Activated T-helper 2 cell treated with anti-CD3 and anti-CD28 coated beads, Interferon-gamma antibody, Interleukin-2, Interleukin-4, amounts not matched to agents 10 μg/mL and 5 μg/mL and 100 μg/mL, durations not matched to agents 14 hours and 24 hours and 36 hours (primary cell): ENCODE results near the gene PCDH9. TPM values are rescaled to one million over a fixed set of nuclear protein-coding genes. Genes with fewer than 3 reads are reported as not detected.

ENCODE experiments used
- DNase-seq: peaks from one replicate; pipeline ENCODE4 v3.0.0; 2021; ENCODE audit warnings: low spot score
- H3K27ac Mint-ChIP-seq: one replicate; pipeline ENCODE4 v1.8.0; 2021; ENCODE audit warnings: mixed read lengths
- H3K27me3 Mint-ChIP-seq: one replicate; pipeline ENCODE4 v1.8.0; 2021; ENCODE audit warnings: low read depth, mixed read lengths
- H3K36me3 Mint-ChIP-seq: one replicate; pipeline ENCODE4 v1.8.0; 2021; ENCODE audit warnings: low read depth, mixed read lengths
- H3K4me1 Mint-ChIP-seq: one replicate; pipeline ENCODE4 v1.8.0; 2021; ENCODE audit warnings: low read depth, mixed read lengths
- H3K4me3 Mint-ChIP-seq: one replicate; pipeline ENCODE4 v1.8.0; 2021; ENCODE audit warnings: low read depth, mild to moderate bottlenecking, moderate library complexity, mixed read lengths
- H3K9me3 Mint-ChIP-seq: one replicate; pipeline ENCODE4 v1.8.0; 2021; ENCODE audit warnings: mixed read lengths
- intact Hi-C: fragments of 100-400 bp; cut with micrococcal nuclease; formaldehyde crosslinking; loops from one replicate; pipeline ENCODE4 v1.15.1; 2023
- total RNA-seq: library from RNA; stranded (reverse); gene quantifications from 2 replicates; pipeline ENCODE4 v1.2.3, GENCODE V29; 2022

The PCDH9 gene
- total RNA-seq, 1 donor from 2014 or later = 0.18 TPM

GRCh38 chr13:66509175-66509574 lies 721.0 kb downstream of the PCDH9 start:
- no peak overlapping the region for H3K4me3 Mint-ChIP-seq
- H3K27me3 Mint-ChIP-seq = no peaks in the 10 kb centered on the region
- DNase-seq = no peak
- intact Hi-C loops = no loop called here
- no peaks in the 10 kb centered on the region for H3K36me3 Mint-ChIP-seq
- no peaks in the 10 kb centered on the region for H3K9me3 Mint-ChIP-seq
- H3K4me1 Mint-ChIP-seq = no peaks in the 10 kb centered on the region
- H3K27ac Mint-ChIP-seq = no peak overlapping the region

- no peak overlapping the region for H3K4me3 Mint-ChIP-seq
Observed at GRCh38 chr13:66508153-66508909, 721.8 kb downstream of the PCDH9 start.

GRCh38 chr13:66506979-66507378 lies 723.2 kb downstream of the PCDH9 start:
- Mint-ChIP-seq H3K27me3 (no peaks in the 10 kb centered on the region), H3K4me3 (no peak overlapping the region), H3K27ac (no peak overlapping the region), H3K9me3 (no peaks in the 10 kb centered on the region), H3K36me3 (no peaks in the 10 kb centered on the region), H3K4me1 (no peaks in the 10 kb centered on the region)
- DNase-seq = no peak
- intact Hi-C loops = no loop called here

More at GRCh38 chr13:66508153-66508909, 721.8 kb downstream of the PCDH9 start:
- Mint-ChIP-seq H3K27ac (no peak overlapping the region), H3K36me3 (no peaks in the 10 kb centered on the region), H3K9me3 (no peaks in the 10 kb centered on the region), H3K4me1 (no peaks in the 10 kb centered on the region), H3K27me3 (no peaks in the 10 kb centered on the region)
- intact Hi-C loops = no loop called here
- DNase-seq = no peak

- Mint-ChIP-seq H3K4me1 (no peaks in the 10 kb centered on the region), H3K9me3 (no peaks in the 10 kb centered on the region), H3K27me3 (no peaks in the 10 kb centered on the region), H3K27ac (no peak overlapping the region), H3K4me3 (no peak overlapping the region), H3K36me3 (no peaks in the 10 kb centered on the region)
- intact Hi-C loops = no loop called here
- DNase-seq = no peak
Observed at GRCh38 chr13:66506051-66506777, 723.9 kb downstream of the PCDH9 start.

GRCh38 chr13:66503890-66504289 lies 726.2 kb downstream of the PCDH9 start:
- Mint-ChIP-seq H3K4me1 (no peaks in the 10 kb centered on the region), H3K36me3 (no peaks in the 10 kb centered on the region)
- DNase-seq = no peak

GRCh38 chr13:66501181-66501580 lies 729.0 kb downstream of the PCDH9 start:
- no peak for DNase-seq
- no peaks in the 10 kb centered on the region for H3K36me3 Mint-ChIP-seq
- H3K4me1 Mint-ChIP-seq = no peaks in the 10 kb centered on the region
- intact Hi-C loops = no loop called here
- H3K27me3 Mint-ChIP-seq = no peaks in the 10 kb centered on the region
- no peaks in the 10 kb centered on the region for H3K9me3 Mint-ChIP-seq
- H3K27ac Mint-ChIP-seq = no peak overlapping the region
- H3K4me3 Mint-ChIP-seq = no peak overlapping the region

More at GRCh38 chr13:66503890-66504289, 726.2 kb downstream of the PCDH9 start:
- intact Hi-C loops = no loop called here
- Mint-ChIP-seq H3K4me3 (no peak overlapping the region), H3K27ac (no peak overlapping the region), H3K27me3 (no peaks in the 10 kb centered on the region), H3K9me3 (no peaks in the 10 kb centered on the region)

- Mint-ChIP-seq H3K27me3 (no peaks in the 10 kb centered on the region), H3K4me1 (no peaks in the 10 kb centered on the region), H3K9me3 (no peaks in the 10 kb centered on the region), H3K27ac (no peak overlapping the region), H3K36me3 (no peaks in the 10 kb centered on the region), H3K4me3 (no peak overlapping the region)
- no peak for DNase-seq
- intact Hi-C loops = no loop called here
Observed at GRCh38 chr13:66492479-66492878, 737.7 kb downstream of the PCDH9 start.

GRCh38 chr13:66491251-66491650 lies 738.9 kb downstream of the PCDH9 start:
- intact Hi-C loops = no loop called here
- Mint-ChIP-seq H3K27ac (no peak overlapping the region), H3K36me3 (no peaks in the 10 kb centered on the region), H3K4me1 (no peaks in the 10 kb centered on the region), H3K27me3 (no peaks in the 10 kb centered on the region), H3K9me3 (no peaks in the 10 kb centered on the region), H3K4me3 (no peak overlapping the region)
- no peak for DNase-seq

- no peak overlapping the region for H3K27ac Mint-ChIP-seq
- H3K4me1 Mint-ChIP-seq = no peaks in the 10 kb centered on the region
- no peaks in the 10 kb centered on the region for H3K36me3 Mint-ChIP-seq
- no peaks in the 10 kb centered on the region for H3K27me3 Mint-ChIP-seq
- intact Hi-C loops = no loop called here
- H3K4me3 Mint-ChIP-seq = no peak overlapping the region
- no peaks in the 10 kb centered on the region for H3K9me3 Mint-ChIP-seq
- no peak for DNase-seq
Observed at GRCh38 chr13:66489586-66489985, 740.5 kb downstream of the PCDH9 start.

- no peaks in the 10 kb centered on the region for H3K27me3 Mint-ChIP-seq
- no peak overlapping the region for H3K4me3 Mint-ChIP-seq
- no peak for DNase-seq
- intact Hi-C loops = no loop called here
- no peaks in the 10 kb centered on the region for H3K4me1 Mint-ChIP-seq
- H3K27ac Mint-ChIP-seq = no peak overlapping the region
- no peaks in the 10 kb centered on the region for H3K36me3 Mint-ChIP-seq
- H3K9me3 Mint-ChIP-seq = no peaks in the 10 kb centered on the region
Observed at GRCh38 chr13:66489172-66489571, 741.0 kb downstream of the PCDH9 start.

DNA sequence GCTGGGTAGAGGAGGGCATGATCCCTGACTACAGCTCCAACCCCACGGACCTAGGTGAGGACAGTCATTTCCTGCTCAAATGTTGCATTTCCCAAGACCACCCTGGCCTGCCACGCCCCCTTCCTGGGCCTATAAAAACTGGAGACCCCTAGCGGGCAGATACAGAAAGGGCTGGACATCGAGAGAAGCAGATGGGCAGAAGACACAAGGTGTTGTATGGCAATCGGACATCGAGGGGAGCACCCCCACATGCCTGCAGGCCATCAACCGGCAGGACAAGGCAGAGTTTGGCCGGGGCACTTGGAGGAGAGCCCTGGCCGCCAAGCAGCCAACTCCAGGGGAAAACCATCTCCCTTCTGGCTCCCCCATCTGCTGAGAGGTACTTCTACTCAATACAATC lies 746.4 kb downstream of the PCDH9 start:
- DNase-seq = no peak
- Mint-ChIP-seq H3K4me1 (no peaks in the 10 kb centered on the region), H3K27me3 (no peaks in the 10 kb centered on the region), H3K27ac (no peak overlapping the region), H3K36me3 (no peaks in the 10 kb centered on the region), H3K4me3 (no peak overlapping the region), H3K9me3 (peaks cover 4% of the 10 kb centered on the region)
- intact Hi-C loops = no loop called here

GRCh38 chr13:66482836-66483235 lies 747.3 kb downstream of the PCDH9 start:
- Mint-ChIP-seq H3K9me3 (peaks cover 4% of the 10 kb centered on the region), H3K27me3 (no peaks in the 10 kb centered on the region), H3K27ac (no peak overlapping the region), H3K4me3 (no peak overlapping the region), H3K4me1 (no peaks in the 10 kb centered on the region), H3K36me3 (no peaks in the 10 kb centered on the region)
- intact Hi-C loops = no loop called here
- no peak for DNase-seq

DNA sequence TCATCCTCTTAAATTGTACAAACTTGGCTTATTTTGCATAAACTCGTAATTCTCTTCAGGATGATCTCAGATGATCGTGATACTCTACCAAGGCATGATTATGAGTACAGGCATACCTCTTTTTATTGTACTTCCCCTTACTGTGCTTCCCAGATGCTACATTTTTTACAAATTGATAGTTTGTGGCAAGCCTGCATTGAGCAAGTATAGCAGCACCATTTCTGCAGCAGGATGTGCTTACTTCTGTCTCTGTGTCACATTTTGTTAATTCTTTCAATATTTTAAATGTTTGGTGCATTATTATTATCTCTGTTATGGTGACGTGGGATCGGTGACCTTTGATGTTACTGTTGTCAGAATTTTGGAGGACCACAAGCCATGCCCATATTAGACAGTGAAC lies 752.3 kb downstream of the PCDH9 start:
- H3K4me3 Mint-ChIP-seq = no peak overlapping the region
- no peak overlapping the region for H3K27ac Mint-ChIP-seq
- intact Hi-C loops = no loop called here
- no peaks in the 10 kb centered on the region for H3K4me1 Mint-ChIP-seq
- H3K9me3 Mint-ChIP-seq = peaks cover 4% of the 10 kb centered on the region
- no peaks in the 10 kb centered on the region for H3K27me3 Mint-ChIP-seq
- no peak for DNase-seq
- H3K36me3 Mint-ChIP-seq = no peaks in the 10 kb centered on the region
